Measurements from ENCODE around the gene CYBA. TPM values are rescaled to one million over a fixed set of nuclear protein-coding genes. Genes with fewer than 3 reads are reported as not detected.

The CYBA gene
- total and polyA plus RNA-seq, 9 of the 15 experiments (the other 6 are each of a cell fraction or from before 2014, with no cell fraction given) = 0.34 to 683 (median 93.0) TPM

GRCh38 chr16:88695218-88695617 is 44.4 kb upstream of the CYBA start:
- DNase-seq (ENCODE audit: extremely low read depth in 1 of 4, low spot score in 3 of 4) = no peak
- Histone ChIP-seq H4K20me1 (replicated peaks; ENCODE audit: control insufficient read depth, insufficient read depth, low read length) (no peaks in the 10 kb centered on the region), H3K9me1 (ENCODE audit: control insufficient read depth, insufficient read depth, low read length) (no peaks in the 10 kb centered on the region), H3K9ac (ENCODE audit: insufficient read depth in 1 of 2, low read depth in 2 of 2, low read length in 2 of 2) (peak overlapping the region in 1 of 2 experiments; percentile 6; a peak in 1 of 4 replicates), H3K27ac (ENCODE audit: extremely low read depth, low read depth, low read length) (no peak overlapping the region), H3K27me3 (ENCODE audit: control insufficient read depth in 2 of 2, insufficient read depth in 2 of 2, low read length in 2 of 2) (no peaks in the 10 kb centered on the region), H3K4me3 (no peak overlapping the region), H2AFZ (ENCODE audit: low read depth, low read length) (no peak overlapping the region), H3K4me1 (replicated peaks in 1 of 2; ENCODE audit: control insufficient read depth in 2 of 2, insufficient read depth in 2 of 2, low read length in 2 of 2) (peaks cover 9 to 85% of the 10 kb centered on the region in 2 experiments; a peak in 4 of 5 replicates), H3K36me3 (ENCODE audit: control insufficient read depth, insufficient read depth, low read length) (peaks cover 43% of the 10 kb centered on the region; the same call in 1 of the 3 replicates), H3K9me3 (replicated peaks; ENCODE audit: control insufficient read depth, insufficient read depth, low read depth, low read length) (no peaks in the 10 kb centered on the region), H3K79me2 (ENCODE audit: control insufficient read depth, insufficient read depth, low read length) (no peaks in the 10 kb centered on the region), H3K4me2 (ENCODE audit: insufficient read depth, low read length) (no peak overlapping the region)
- ChIA-PET POLR2A (interaction anchor here (0.6 to 1.0 kb wide), 3 partner anchors 9 to 46 kb away, joined by 3 read pairs; no protein-coding TSS in a partner anchor), CTCF (ENCODE audit: low intra/inter-chr PET ratio) (no interaction called here)
- intact Hi-C loops (cut with micrococcal nuclease) (no loop called here), in situ Hi-C loops (cut with MboI) (no loop called here)
- no peak for FAIRE-seq
- WGBS (ENCODE audit: insufficient coverage, low coverage, missing lambda C conversion rate) = 75% methylated on average over 15 of the region's 15 CpGs
- BruUV-seq (replicated peaks) = no TSS peak
- no peak for ATAC-seq
- TF ChIP-seq MIER1 (IDR thresholded peaks at IDR 0.05; ENCODE audit: low read depth) (no peak), POLR2A (conservative IDR thresholded peaks at IDR 0.05) (no peak), POLR2AphosphoS5 (IDR thresholded peaks at IDR 0.05; ENCODE audit: control insufficient read depth, insufficient read depth, low read depth, low read length) (no peak), ZNF277 (CRISPR knock-in tag; IDR thresholded peaks at IDR 0.05; ENCODE audit: borderline replicate concordance) (no peak), PPARD (CRISPR knock-in tag; IDR thresholded peaks at IDR 0.05) (no peak), WHSC1 (IDR thresholded peaks at IDR 0.05; ENCODE audit: low read length) (no peak), GATA2 (CRISPR knock-in tag; IDR thresholded peaks at IDR 0.05) (no peak), TEAD2 (tag; IDR thresholded peaks at IDR 0.05) (no peak), SMARCB1 (IDR thresholded peaks at IDR 0.05; ENCODE audit: insufficient read length, low read depth) (no peak), NFIC (IDR thresholded peaks at IDR 0.05) (peak; percentile 46), PKNOX1 (IDR thresholded peaks at IDR 0.05) (no peak), POLR2G (IDR thresholded peaks at IDR 0.05; ENCODE audit: low read depth, low read length) (peak; percentile 67)
- TF ChIP-seq, protein P1, sequence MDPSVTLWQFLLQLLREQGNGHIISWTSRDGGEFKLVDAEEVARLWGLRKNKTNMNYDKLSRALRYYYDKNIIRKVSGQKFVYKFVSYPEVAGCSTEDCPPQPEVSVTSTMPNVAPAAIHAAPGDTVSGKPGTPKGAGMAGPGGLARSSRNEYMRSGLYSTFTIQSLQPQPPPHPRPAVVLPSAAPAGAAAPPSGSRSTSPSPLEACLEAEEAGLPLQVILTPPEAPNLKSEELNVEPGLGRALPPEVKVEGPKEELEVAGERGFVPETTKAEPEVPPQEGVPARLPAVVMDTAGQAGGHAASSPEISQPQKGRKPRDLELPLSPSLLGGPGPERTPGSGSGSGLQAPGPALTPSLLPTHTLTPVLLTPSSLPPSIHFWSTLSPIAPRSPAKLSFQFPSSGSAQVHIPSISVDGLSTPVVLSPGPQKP (CRISPR knock-in tag; IDR thresholded peaks at IDR 0.05) = no peak
- TF ChIP-seq, protein P2, sequence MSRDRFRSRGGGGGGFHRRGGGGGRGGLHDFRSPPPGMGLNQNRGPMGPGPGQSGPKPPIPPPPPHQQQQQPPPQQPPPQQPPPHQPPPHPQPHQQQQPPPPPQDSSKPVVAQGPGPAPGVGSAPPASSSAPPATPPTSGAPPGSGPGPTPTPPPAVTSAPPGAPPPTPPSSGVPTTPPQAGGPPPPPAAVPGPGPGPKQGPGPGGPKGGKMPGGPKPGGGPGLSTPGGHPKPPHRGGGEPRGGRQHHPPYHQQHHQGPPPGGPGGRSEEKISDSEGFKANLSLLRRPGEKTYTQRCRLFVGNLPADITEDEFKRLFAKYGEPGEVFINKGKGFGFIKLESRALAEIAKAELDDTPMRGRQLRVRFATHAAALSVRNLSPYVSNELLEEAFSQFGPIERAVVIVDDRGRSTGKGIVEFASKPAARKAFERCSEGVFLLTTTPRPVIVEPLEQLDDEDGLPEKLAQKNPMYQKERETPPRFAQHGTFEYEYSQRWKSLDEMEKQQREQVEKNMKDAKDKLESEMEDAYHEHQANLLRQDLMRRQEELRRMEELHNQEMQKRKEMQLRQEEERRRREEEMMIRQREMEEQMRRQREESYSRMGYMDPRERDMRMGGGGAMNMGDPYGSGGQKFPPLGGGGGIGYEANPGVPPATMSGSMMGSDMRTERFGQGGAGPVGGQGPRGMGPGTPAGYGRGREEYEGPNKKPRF (IDR thresholded peaks at IDR 0.05; ENCODE audit: low read depth, low read length) = no peak
- TF ChIP-seq, protein P3, sequence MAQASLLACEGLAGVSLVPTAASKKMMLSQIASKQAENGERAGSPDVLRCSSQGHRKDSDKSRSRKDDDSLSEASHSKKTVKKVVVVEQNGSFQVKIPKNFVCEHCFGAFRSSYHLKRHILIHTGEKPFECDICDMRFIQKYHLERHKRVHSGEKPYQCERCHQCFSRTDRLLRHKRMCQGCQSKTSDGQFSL (CRISPR knock-in tag; IDR thresholded peaks at IDR 0.05) = no peak
- TF ChIP-seq, protein P3 (tag; IDR thresholded peaks at IDR 0.05) = no peak
